ENCODE data around the gene CNTFR.

Gene CNTFR

GRCh38 chr9:34554211-34555001 is 35.1 kb downstream of the CNTFR start:
- DNase-seq, result peak; percentile 22

DNA sequence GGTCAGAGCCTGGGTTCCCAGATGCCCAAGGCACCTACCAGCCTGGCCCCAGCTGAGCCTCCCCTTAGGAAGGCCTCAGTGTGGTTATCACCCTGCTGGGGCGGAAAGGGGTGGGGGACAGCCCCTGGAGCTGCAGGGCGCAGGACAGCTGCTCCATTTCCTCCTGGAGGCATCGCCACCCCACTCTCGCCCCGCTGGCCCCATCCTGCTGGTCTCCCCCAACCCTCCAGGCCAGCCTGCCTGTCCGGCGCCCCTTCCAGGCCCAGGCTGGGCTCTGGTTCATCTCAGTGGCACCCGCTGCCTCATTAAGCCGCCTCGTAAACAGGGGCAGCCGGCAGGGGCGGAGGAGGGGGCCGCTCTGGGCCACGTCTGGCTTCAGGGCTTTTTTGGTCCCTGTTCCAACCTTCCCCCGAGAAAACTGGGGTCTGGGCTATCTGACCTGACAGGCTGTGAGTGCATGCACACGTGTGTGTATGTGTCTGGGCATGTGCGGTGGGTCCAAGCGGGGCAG is 36.0 kb downstream of the CNTFR start:
- DNase-seq, result no peak

- DNase-seq, result no peak
Measured at GRCh38 chr9:34552986-34553385, 36.5 kb downstream of the CNTFR start.

- DNase-seq, result no peak
Measured at GRCh38 chr9:34552606-34552981, 36.9 kb downstream of the CNTFR start.

- no peak for DNase-seq
Measured at GRCh38 chr9:34551751-34552605, 37.5 kb downstream of the CNTFR start.

GRCh38 chr9:34550681-34551270 is 38.7 kb downstream of the CNTFR start:
- no peak for DNase-seq

- no peak for DNase-seq
Measured at GRCh38 chr9:34550016-34550680, 39.4 kb downstream of the CNTFR start.

- DNase-seq, result no peak
Measured at GRCh38 chr9:34549407-34549732, 40.2 kb downstream of the CNTFR start.

- DNase-seq, result peak; percentile 68
Measured at GRCh38 chr9:34547960-34548611, 41.4 kb downstream of the CNTFR start.

- DNase-seq, result peak; percentile 77
Measured at GRCh38 chr9:34546834-34547827, 42.4 kb downstream of the CNTFR start.

DNA sequence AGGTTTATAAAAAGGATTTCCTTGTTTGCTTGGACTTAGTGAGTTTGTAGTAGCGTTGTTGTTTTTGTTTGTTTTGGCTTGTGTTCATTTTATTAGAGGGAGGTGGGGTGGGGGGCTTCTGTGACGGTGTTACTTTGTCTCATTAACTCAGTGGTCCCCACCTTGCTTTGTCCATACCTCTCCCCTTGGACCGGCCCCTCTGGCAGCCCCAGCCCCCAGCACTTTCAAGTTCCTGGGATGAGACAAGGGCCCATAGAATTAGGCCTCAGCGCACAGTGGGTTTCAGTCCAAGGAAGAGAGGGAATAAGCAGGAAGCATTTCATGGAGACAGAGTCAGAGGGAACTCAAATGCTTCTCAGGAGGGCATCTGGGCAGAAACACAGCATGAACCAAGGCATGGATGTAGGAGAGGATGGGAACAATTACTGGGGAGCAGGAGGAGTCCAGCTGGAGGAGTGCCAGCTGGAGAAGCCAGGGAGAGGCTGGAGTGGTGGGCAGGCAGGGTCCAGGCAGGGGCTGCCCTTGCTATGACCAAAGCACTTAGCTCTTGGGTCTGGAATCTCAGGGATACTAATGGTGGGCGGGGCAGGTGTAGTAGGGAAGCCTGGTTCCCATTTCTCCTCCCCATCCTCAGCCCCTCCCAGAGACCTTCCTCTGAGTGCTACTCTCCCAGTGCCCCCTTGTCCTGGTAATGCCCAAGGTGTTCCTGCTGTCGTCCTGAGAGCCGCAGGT is 43.3 kb downstream of the CNTFR start:
- no peak for DNase-seq

DNA sequence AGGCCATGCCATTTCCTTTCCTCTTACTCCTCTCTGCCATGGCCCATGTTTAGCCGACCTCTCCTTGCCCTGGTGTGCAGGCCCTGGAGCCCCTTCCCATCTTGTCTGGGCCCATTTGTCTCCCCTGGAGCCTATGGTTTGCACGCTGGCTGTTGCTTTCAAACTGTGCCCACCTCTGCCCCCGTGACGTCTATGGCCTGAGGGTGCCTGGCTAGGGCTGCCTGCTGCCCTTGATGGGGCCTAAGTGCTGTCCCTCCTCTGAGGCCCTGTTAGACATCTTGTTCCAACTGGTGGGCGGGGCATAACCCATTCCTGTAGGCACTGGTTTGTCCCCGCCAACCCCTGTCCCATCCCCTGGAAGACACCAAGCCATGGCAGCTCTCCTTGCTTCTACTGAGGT is 44.0 kb downstream of the CNTFR start:
- DNase-seq, result no peak

- no peak for DNase-seq
Measured at GRCh38 chr9:34544035-34544434, 45.5 kb downstream of the CNTFR start.

- DNase-seq, result no peak
Measured at GRCh38 chr9:34541540-34541939, 48.0 kb downstream of the CNTFR start.

DNA sequence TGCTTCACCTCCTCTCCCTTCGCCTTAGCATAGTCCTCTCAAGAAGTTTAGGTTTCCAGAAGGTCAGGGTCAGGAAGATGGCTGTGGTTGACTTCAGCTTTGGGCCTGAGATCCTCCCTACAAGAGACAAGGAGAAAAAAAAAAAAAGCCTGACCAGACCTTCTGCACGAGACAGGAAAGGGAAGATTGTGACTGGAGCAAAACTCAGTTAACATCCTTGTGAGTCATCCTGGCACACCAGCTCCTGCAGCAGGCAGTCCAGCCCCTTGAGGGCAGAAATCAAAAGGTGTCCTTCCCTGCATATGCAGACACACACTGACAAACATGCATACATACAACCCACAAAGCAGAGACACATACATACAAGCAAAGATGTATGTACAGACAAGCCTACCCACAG is 48.7 kb downstream of the CNTFR start:
- DNase-seq, result peak; percentile 13

GRCh38 chr9:34536685-34537084 is 52.8 kb downstream of the CNTFR start:
- DNase-seq, result no peak

DNA sequence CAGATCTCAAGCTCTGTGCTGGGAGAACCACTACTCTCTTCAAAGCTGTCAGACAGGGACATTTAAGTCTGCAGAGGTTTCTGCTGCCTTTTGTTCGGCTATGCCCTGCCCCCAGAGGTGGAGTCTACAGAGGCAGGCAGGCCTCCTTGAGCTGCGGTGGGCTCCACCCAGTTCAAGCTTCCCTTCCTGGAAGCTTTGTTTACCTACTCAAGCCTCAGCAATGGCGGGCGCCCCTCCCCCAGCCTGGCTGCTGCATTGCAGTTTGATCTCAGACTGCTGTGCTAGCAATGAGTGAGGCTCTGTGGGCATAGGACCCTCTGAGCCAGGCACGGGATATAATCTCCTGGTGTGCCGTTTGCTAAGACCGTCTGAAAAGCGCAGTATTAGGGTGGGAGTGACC is 57.5 kb downstream of the CNTFR start:
- peak; percentile 17 for DNase-seq

DNA sequence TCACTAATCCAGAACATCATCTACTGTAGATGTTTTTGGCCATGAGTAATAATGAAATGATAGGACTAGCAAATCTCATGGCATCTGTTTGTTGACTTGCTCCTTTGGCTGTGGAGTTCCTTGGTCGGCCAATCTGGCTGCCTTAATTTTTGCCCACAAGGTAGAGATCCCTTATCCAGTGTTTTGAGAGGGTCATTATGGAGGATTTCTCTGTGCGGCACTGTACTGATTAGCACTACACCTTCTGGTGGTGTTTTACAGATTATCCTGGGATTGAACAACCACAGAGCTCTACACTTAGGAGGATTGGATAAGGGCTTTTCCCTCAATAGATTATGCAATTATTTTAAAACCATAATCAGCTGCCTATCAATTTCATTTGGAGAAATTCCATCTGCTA is 63.5 kb downstream of the CNTFR start:
- no peak for DNase-seq

GRCh38 chr9:34524349-34524748 is 65.2 kb downstream of the CNTFR start:
- no peak for DNase-seq

- DNase-seq, result peak; percentile 92
Measured at GRCh38 chr9:34522971-34523797, 66.3 kb downstream of the CNTFR start, which contains the start of gene ENHO. Gene ENHO (minus strand): TSS chr9:34522990. CDS start chr9:34521695, 1,295 bp downstream.
